ENCODE data around the gene DOCK8. TPM values are rescaled to one million over a fixed set of nuclear protein-coding genes. Genes with fewer than 3 reads are reported as not detected.

DOCK8 gene
- total RNA-seq, 8 experiments from 2014 or later: 0.05 to 6.1 (median 0.18) TPM

DNA sequence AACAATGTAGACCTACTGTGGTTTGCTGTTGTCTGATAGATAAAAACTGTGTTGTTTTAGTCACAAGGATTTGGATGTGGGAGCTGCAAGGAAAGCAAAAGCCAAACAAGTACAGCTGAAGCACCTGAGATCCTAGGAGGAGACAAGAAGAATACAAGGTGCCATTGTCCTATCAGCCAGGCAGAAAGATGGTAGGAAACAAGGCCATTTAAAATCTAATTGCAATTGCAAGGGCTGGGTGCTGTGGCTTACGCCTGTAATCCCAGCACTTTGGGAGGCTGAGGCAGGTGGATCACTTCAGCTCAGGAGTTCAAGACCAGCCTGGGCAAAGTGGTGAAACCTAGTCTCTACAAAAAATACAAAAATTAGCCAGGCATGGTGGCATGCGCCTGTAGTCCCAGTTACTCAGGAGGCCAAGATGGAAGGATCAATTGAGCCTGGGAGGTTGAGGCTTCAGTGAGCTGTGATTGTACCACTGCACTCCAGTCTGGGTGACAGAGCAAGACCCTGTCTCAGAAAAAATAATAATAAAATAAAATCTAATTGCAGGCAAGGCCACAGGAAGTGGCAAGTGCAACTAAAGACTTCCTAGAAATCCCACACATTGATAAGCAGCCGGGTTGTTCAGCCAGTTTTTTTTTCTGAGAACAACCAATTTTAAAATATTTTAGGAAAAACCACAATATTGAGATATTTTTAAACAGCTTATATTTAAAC, 22.6 kb downstream of the DOCK8 start:
- ATAC-seq (replicated peaks in 6 of 8): no peak
- 0 to 83% (median 67%) methylated on average over 1 to 3 of the region's 3 CpGs; no CpG with 5 or more reads in 1 of the 10 experiments for WGBS, 10 experiments
- Histone ChIP-seq H3K4me1 (replicated peaks in 1 of 2) (no peaks in the 10 kb centered on the region), H3K4me3 (no peak overlapping the region), H3K27ac (no peak overlapping the region)
- in situ Hi-C loops (cut with MboI; ENCODE audit: low pct_unique_long_range_greater_than_20kb in 2 of 9, low sequenced_read_pairs in 9 of 9, unreplicated experiment in 9 of 9): no loop called here

DNA sequence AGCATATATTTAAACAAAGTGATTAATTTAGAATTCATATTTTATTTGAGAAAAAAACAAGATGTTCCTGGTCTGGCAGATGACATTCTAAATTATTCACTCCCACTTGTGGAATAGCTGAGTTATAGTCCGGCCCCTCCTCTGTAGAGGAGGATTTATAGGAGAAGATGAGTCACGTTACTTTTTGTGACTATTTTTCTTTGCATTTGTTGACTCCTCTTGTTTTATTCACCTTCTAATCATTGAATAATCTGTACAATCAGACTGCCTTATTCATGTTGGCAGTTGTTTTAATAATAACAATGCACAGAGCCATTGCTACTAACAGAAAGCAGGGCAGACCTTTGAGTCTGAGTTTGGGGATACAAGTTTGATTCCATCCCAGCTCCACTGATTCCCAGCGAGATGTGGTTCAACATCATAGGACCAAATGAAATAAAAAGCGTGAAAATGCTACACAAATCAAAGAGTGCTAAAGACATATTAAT, 23.2 kb downstream of the DOCK8 start:
- peak in 1 of 8 experiments; percentile 20 for ATAC-seq (replicated peaks in 6 of 8)
- WGBS, 10 experiments: 0 to 85% (median 68%) methylated on average over 2 to 4 of the region's 4 CpGs
- in situ Hi-C loops (cut with MboI; ENCODE audit: low pct_unique_long_range_greater_than_20kb in 2 of 9, low sequenced_read_pairs in 9 of 9, unreplicated experiment in 9 of 9): no loop called here
- Histone ChIP-seq H3K27ac (no peak overlapping the region), H3K4me3 (no peak overlapping the region), H3K4me1 (replicated peaks in 1 of 2) (no peaks in the 10 kb centered on the region)

DNA sequence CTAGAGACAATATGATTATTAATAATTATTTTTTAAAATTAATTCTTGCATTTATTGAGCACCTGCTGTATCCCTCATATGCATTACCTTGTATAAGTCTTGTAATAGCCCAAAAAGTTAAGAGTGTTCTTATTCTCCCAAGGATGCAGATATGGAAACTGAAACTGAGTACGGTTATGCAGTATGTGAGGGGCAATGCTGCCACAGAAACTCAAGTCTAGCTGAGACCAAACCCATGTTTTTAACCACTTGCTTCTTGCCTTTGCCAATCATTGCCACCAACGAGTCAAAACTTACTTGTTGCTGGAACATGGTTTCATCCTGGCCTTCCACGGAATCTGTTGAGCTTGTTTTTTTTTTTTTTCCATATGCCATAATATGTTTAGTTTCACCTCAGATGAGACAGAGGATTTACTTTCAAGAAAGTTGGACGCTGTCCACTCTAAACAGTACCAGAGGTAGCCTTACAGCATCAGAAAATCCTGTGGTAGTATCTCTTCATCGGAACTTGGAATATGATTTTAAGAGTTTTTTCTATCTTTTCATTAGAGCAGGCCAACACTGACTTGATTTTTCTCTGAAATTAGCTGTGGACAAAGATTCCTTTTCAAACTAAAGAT, 27.9 kb downstream of the DOCK8 start:
- H3K4me1 ChIP-seq (replicated peaks in 1 of 2): no peaks in the 10 kb centered on the region
- no peak overlapping the region for H3K4me3 ChIP-seq
- no peak overlapping the region for H3K27ac ChIP-seq
- 6 to 100% (median 68%) methylated on average over 1 to 5 of the region's 5 CpGs for WGBS, 10 experiments
- ATAC-seq (replicated peaks in 6 of 8): peak in 1 of 8 experiments; percentile 24
- in situ Hi-C loops (cut with MboI; ENCODE audit: low pct_unique_long_range_greater_than_20kb in 2 of 9, low sequenced_read_pairs in 9 of 9, unreplicated experiment in 9 of 9): no loop called here

DNA sequence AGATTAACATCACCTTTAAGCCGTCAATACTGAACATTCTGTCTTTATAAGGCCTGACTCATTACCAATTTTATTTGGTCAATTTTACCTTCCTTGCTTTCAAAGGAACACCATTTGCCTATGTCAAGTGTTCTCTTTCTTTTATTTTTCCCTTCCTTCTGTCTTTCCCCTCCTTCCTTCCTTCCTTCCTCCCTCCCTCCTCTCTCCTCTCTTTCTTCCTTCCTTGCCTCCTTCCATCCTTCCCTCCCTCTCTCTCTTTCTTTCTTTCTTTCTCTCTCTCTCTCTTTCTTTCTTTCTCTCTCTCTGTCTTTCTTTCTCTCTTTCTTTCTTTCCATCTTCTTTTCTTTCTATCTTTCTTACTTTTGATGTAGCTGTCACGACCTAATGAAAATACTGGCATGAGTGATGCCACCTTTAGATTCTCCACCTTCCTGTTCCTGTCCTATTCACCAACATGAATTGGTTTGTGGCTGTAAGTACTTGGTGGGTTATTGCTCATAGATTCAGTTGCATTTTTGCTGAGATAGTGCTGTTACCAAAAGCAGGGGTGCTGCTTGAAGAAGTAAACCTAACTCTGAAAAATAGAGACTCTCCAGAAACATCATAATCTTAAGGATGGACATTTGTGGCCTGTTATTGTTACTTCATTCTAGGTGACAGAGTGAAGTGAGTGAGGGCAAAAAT, 33.8 kb downstream of the DOCK8 start:
- WGBS, 10 experiments: 0 to 83% (median 46%) methylated on average over 1 to 2 of the region's 2 CpGs
- no peaks in the 10 kb centered on the region for H3K4me1 ChIP-seq (replicated peaks in 1 of 2)
- in situ Hi-C loops (cut with MboI; ENCODE audit: low pct_unique_long_range_greater_than_20kb in 2 of 9, low sequenced_read_pairs in 9 of 9, unreplicated experiment in 9 of 9): no loop called here
- no peak overlapping the region for H3K27ac ChIP-seq
- no peak for ATAC-seq (replicated peaks in 6 of 8)
- H3K4me3 ChIP-seq: no peak overlapping the region

DNA sequence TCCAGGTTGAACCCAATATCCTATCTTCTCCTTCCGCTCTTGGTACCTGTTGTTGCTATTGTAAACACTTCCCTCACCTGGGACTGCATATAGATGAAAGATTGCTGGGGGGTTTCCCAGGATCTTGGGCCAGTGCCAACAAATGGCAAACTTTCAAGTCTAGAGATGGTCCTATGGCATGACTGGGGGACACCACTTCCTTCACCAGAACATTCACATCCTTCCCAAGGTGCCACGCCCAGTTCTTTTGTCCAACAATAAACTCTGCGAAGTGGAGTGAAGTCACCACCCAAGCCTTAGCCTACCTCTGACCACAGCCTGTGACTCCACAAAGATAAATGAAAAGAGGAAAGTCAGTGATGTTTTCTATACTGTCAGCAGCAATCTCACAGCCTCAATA, 34.4 kb downstream of the DOCK8 start:
- H3K27ac ChIP-seq: no peak overlapping the region
- H3K4me1 ChIP-seq (replicated peaks in 1 of 2): no peaks in the 10 kb centered on the region
- in situ Hi-C loops (cut with MboI; ENCODE audit: low pct_unique_long_range_greater_than_20kb in 2 of 9, low sequenced_read_pairs in 9 of 9, unreplicated experiment in 9 of 9): no loop called here
- 25 to 100% (median 85%) methylated on average over 1 to 3 of the region's 3 CpGs; no CpG with 5 or more reads in 2 of the 10 experiments for WGBS, 10 experiments
- H3K4me3 ChIP-seq: no peak overlapping the region
- ATAC-seq (replicated peaks in 6 of 8): no peak

DNA sequence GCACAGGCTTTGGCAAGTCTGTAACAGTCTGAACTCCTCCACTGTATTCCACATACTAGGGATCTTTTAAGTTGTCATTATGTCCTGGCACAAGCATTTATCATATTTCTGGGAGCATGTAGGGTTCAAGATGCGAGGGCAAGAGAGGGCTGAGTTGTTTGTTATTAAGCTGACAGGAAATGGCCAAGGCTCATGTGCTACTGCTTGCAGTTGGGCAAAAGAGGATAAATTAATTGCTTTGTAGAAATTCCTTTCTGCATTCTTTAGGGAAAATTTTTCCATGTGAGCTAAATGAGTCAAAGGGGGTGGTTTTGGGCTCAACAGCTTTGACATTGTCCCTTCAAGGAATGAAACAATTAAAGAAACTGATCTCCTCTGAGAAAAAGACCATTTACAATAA, 35.4 kb downstream of the DOCK8 start:
- Histone ChIP-seq H3K27ac (no peak overlapping the region), H3K4me3 (no peak overlapping the region), H3K4me1 (replicated peaks in 1 of 2) (no peaks in the 10 kb centered on the region)
- in situ Hi-C loops (cut with MboI; ENCODE audit: low pct_unique_long_range_greater_than_20kb in 2 of 9, low sequenced_read_pairs in 9 of 9, unreplicated experiment in 9 of 9): no loop called here
- WGBS, 10 experiments: 56 to 100% (median 85%) methylated on average over 1 of the region's 1 CpG; no CpG with 5 or more reads in 4 of the 10 experiments
- ATAC-seq (replicated peaks in 6 of 8): no peak

DNA sequence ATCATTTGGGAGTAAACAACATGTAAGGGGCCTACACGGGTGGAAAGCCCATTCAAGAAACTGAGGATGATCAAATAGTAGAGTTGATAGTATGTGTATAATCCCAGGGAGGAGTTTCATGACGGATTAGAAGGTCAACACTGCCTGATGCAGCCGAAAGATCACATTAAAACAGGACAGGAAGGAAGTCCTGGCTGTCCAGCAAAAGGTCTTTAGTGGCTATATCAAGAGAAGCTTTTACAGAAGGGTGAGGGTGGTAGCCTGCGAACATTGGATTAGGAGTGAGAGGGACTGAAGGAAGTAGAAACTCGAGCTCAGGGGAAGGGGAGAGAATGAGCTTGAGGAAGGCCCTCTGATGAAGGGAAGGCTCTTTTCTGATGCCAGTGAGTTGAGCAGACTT, 36.0 kb downstream of the DOCK8 start:
- H3K27ac ChIP-seq: no peak overlapping the region
- in situ Hi-C loops (cut with MboI; ENCODE audit: low pct_unique_long_range_greater_than_20kb in 2 of 9, low sequenced_read_pairs in 9 of 9, unreplicated experiment in 9 of 9): no loop called here
- no peaks in the 10 kb centered on the region for H3K4me1 ChIP-seq (replicated peaks in 1 of 2)
- WGBS, 10 experiments: 4 to 76% (median 50%) methylated on average over 2 to 5 of the region's 5 CpGs
- ATAC-seq (replicated peaks in 6 of 8): no peak
- no peak overlapping the region for H3K4me3 ChIP-seq

DNA sequence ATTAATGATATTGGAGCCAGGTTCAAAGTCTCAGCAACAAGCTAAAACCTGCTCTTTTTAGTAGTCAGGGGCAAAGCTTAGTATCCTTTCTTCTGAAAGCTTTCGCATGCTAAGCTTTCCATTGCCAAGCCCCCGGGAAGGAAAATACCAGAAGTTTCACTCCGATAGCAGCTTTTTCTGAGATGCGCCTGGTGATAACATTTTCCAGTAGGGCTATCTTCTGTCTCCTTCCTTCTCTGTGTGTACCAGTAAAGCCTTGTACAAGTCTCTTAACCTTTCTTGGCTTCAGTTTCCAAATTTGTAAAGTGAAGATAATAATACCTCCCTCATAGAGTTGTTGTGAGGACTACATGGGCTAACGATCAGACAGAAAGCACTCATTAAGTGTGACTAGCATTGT, 36.7 kb downstream of the DOCK8 start:
- no peaks in the 10 kb centered on the region for H3K4me1 ChIP-seq (replicated peaks in 1 of 2)
- ATAC-seq (replicated peaks in 6 of 8): no peak
- in situ Hi-C loops (cut with MboI; ENCODE audit: low pct_unique_long_range_greater_than_20kb in 2 of 9, low sequenced_read_pairs in 9 of 9, unreplicated experiment in 9 of 9): no loop called here
- WGBS, 10 experiments: 50 to 100% (median 67%) methylated on average over 1 to 5 of the region's 5 CpGs; no CpG with 5 or more reads in 1 of the 10 experiments
- no peak overlapping the region for H3K4me3 ChIP-seq
- no peak overlapping the region for H3K27ac ChIP-seq

DNA sequence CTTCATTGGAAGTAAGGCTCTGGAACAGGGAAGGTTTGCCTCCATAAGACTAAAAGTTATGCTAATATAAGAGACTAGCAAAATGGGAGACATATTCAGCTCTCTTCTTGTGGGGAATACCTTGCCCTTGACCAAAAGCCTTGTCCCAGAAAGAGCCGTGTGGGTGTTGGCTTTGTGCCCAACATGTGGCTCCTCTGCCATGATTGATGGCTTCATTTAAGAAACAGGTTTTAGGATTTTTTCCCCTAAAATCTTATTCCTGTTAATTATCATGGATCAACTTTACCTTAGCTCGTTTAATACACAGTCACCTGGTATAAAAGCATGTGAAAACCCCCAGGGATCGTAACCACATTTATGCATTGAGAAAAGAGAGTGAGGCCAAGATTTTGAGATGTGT, 38.9 kb downstream of the DOCK8 start:
- H3K4me3 ChIP-seq: no peak overlapping the region
- in situ Hi-C loops (cut with MboI; ENCODE audit: low pct_unique_long_range_greater_than_20kb in 2 of 9, low sequenced_read_pairs in 9 of 9, unreplicated experiment in 9 of 9): no loop called here
- no peak for ATAC-seq (replicated peaks in 6 of 8)
- 17 to 62% (median 37%) methylated on average over 1 to 3 of the region's 3 CpGs; no CpG with 5 or more reads in 2 of the 10 experiments for WGBS, 10 experiments
- H3K27ac ChIP-seq: no peak overlapping the region
- H3K4me1 ChIP-seq (replicated peaks in 1 of 2): no peaks in the 10 kb centered on the region

DNA sequence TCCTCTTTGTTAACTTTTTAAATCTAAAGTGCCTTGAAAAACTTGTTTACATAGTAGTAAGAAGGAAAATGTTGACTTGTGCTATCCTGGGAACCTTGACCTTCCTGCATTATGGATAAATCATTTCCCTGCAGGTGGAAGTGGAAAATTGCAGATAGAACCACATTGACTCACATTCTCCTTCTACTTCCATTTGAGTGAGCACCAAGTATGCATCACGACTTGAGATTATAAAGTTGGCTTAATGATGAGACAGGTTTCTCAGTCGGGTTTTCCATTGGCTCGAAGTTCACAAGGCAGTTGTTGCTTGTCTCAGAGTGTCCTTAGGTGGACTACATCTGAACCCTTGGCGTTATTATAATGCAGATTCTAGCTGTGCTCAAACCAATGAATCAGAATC, 39.9 kb downstream of the DOCK8 start:
- H3K4me3 ChIP-seq: no peak overlapping the region
- no peak overlapping the region for H3K27ac ChIP-seq
- no peaks in the 10 kb centered on the region for H3K4me1 ChIP-seq (replicated peaks in 1 of 2)
- 0 to 83% (median 53%) methylated on average over 1 to 4 of the region's 4 CpGs; no CpG with 5 or more reads in 1 of the 10 experiments for WGBS, 10 experiments
- in situ Hi-C loops (cut with MboI; ENCODE audit: low pct_unique_long_range_greater_than_20kb in 2 of 9, low sequenced_read_pairs in 9 of 9, unreplicated experiment in 9 of 9): no loop called here
- ATAC-seq (replicated peaks in 6 of 8): no peak

DNA sequence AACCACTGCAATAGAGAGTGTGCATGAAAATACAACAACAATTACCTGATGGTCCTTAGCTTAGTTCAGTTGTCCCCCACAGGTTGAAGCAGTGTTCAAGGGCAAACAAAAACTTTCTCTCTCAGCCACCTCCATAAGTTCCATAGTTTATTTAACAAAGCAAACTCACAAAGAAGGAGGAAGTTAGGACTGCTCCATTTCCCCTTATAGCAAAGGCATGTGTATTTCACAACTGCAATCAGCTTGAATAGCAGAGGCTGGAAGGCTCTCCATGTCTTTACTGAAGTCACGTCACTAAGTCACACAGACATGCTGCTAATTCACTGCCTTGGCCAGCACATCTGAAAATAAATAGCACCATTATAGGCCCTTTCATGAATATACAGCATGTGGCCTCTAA, 43.3 kb downstream of the DOCK8 start:
- in situ Hi-C loops (cut with MboI; ENCODE audit: low pct_unique_long_range_greater_than_20kb in 2 of 9, low sequenced_read_pairs in 9 of 9, unreplicated experiment in 9 of 9): no loop called here
- Histone ChIP-seq H3K4me3 (no peak overlapping the region), H3K4me1 (replicated peaks in 1 of 2) (no peaks in the 10 kb centered on the region), H3K27ac (no peak overlapping the region)
- no peak for ATAC-seq (replicated peaks in 6 of 8)
- 80% methylated on average over 1 of the region's 1 CpG; no CpG with 5 or more reads in 9 of the 10 experiments for WGBS, 10 experiments

DNA sequence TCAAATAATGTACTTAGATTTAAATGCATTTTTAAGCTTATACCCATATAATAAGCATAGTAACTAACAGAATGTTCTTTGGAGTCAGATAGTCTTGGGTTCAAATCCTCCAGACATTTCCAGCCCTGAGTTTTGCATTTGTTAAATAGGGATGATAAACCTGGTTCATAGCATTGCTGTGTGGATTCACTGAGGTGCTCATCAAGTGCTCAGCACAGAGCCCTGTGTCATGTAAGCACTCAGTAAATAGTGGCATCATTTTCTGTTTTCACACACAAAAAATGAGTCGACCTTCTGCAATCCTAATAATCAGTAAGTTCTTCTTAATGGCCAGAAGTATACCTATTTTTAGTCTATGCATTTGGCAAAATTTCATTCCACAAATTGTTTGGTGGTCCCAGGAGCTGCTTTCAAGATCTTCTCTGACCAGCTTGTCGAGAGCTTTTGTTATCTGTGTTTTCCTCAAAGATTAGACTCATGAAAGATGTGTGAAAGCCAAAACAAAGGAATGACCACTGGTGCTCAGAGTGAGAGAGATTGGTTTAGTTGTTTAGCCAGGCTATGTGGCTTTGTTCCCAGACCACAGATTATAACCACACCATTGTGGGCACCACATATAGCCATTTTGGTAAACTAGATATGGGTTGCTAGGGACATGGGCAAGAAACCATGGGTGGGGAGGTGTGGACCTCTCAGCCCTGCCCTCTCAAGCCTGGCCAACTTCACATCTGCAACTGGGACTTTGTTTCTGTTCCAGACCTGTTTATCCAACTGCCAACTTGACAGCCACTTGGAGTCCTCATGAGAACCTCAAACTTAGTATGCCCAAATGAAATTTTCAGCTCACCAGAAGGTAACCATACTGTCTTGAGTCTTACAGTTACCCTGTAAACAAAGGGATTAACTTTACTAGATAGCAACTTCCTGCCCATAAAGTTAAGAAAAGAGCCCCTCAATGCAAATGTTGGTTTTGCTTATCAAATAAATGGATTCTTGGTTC, 45.0 kb downstream of the DOCK8 start:
- no peaks in the 10 kb centered on the region for H3K4me1 ChIP-seq (replicated peaks in 1 of 2)
- no peak overlapping the region for H3K4me3 ChIP-seq
- H3K27ac ChIP-seq: no peak overlapping the region
- no peak for ATAC-seq (replicated peaks in 6 of 8)
- 0 to 100% (median 71%) methylated on average over 1 to 2 of the region's 2 CpGs; no CpG with 5 or more reads in 1 of the 10 experiments for WGBS, 10 experiments
- in situ Hi-C loops (cut with MboI; ENCODE audit: low pct_unique_long_range_greater_than_20kb in 2 of 9, low sequenced_read_pairs in 9 of 9, unreplicated experiment in 9 of 9): no loop called here
